Keratinocyte (primary cell): ENCODE measurements around the gene ITGA11.

ENCODE experiments used
- EZH2 ChIP-seq: IDR thresholded peaks from one replicate; pipeline ENCODE4 v1.6.1; 2012; ENCODE audit warnings: inconsistent platforms, mild to moderate bottlenecking, low read length, moderate library complexity
- TF ChIP-seq, protein P1 (sequence below), 3 experiments: IDR thresholded peaks in 1 of 3; conservative IDR thresholded peaks in 1 of 3; optimal IDR thresholded peaks in 1 of 3; 2 replicates in 2 of 3; 3 replicates in 1 of 3; pipeline versions ENCODE3 to v1.5.1; 2011; ENCODE audit warnings: low read length in 3 of 3, mild to moderate bottlenecking in 3 of 3, moderate library complexity in 2 of 3, control low read depth in 1 of 3, inconsistent platforms in 1 of 3; ENCODE audit not compliant: insufficient read depth in 2 of 3; ENCODE audit errors: extremely low read depth in 1 of 3

DNA sequence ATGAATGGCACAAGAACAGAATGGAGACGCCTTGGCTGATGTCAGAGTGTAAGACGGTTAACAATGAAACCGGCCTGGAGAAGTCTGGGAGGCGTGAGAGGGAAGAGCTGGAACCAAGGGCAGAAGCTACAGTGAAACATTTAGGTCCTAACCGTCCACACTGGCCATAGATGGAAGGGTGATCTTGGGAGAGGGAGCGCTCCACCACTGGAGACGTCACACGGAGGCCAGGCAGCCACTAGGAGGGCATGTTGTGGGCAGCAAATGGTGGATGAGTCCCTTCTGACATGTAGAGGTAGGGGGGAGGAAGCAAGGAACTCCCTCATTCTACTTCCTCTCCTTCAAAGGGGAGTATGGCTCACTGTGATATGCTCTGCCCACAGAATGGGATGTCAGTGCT lies 130.7 kb downstream of the ITGA11 start:
- TF ChIP-seq, protein P1, sequence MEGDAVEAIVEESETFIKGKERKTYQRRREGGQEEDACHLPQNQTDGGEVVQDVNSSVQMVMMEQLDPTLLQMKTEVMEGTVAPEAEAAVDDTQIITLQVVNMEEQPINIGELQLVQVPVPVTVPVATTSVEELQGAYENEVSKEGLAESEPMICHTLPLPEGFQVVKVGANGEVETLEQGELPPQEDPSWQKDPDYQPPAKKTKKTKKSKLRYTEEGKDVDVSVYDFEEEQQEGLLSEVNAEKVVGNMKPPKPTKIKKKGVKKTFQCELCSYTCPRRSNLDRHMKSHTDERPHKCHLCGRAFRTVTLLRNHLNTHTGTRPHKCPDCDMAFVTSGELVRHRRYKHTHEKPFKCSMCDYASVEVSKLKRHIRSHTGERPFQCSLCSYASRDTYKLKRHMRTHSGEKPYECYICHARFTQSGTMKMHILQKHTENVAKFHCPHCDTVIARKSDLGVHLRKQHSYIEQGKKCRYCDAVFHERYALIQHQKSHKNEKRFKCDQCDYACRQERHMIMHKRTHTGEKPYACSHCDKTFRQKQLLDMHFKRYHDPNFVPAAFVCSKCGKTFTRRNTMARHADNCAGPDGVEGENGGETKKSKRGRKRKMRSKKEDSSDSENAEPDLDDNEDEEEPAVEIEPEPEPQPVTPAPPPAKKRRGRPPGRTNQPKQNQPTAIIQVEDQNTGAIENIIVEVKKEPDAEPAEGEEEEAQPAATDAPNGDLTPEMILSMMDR (optimal IDR thresholded peaks at IDR 0.05 in 1 of 3, IDR thresholded peaks at IDR 0.05 in 1 of 3, conservative IDR thresholded peaks at IDR 0.05 in 1 of 3; ENCODE audit: extremely low read depth in 1 of 3, insufficient read depth in 2 of 3, low read length in 3 of 3): no peak
- TF ChIP-seq EZH2: no peak
